K562 (cell line): ENCODE results near the gene SAMM50. TPM values are rescaled to one million over a fixed set of nuclear protein-coding genes. Genes with fewer than 3 reads are reported as not detected.

ENCODE experiments used
- ARID1B ChIP-seq: fragments of 450-650 bp; IDR thresholded peaks from 2 replicates; pipeline ENCODE4 v1.6.1; 2016; ENCODE audit warnings: antibody characterized with exemption, mild to moderate bottlenecking, inconsistent platforms
- ATF6 ChIP-seq: sonication (generic); formaldehyde crosslinking; IDR thresholded peaks from 2 replicates; pipeline ENCODE4 v1.4.0; 2020; ENCODE audit warnings: mild to moderate bottlenecking, missing genetic modification reagents
- CTCFL ChIP-seq: IDR thresholded peaks from 2 replicates; pipeline ENCODE4 v1.6.1; 2011; ENCODE audit warnings: borderline replicate concordance, low read depth, mild to moderate bottlenecking, moderate library complexity, low read length; ENCODE audit not compliant: insufficient read depth, poor library complexity, severe bottlenecking
- ELF1 ChIP-seq: fragments of 200-800 bp; sonication (Bioruptor generic); IDR thresholded peaks from 2 replicates; pipeline ENCODE4 v1.6.1; 2016; ENCODE audit warnings: missing genetic modification characterization, missing compliant biosample characterization
- ELF2 ChIP-seq: fragments of 250-450 bp; sonication (Bioruptor Pico); IDR thresholded peaks from 2 replicates; pipeline ENCODE4 v1.5.0; 2021; ENCODE audit warnings: mild to moderate bottlenecking
- ELK3 ChIP-seq: fragments of 450-650 bp; formaldehyde crosslinking; IDR thresholded peaks from 2 replicates; pipeline ENCODE4 v1.4.0; 2020; ENCODE audit warnings: mild to moderate bottlenecking
- FOS ChIP-seq: IDR thresholded peaks from 3 replicates; pipeline ENCODE4 v1.6.1; 2011; ENCODE audit not compliant: insufficient read length; ENCODE audit errors: extremely low read depth
- HCFC1 ChIP-seq: IDR thresholded peaks from 2 replicates; pipeline ENCODE4 v1.6.1; 2012; ENCODE audit warnings: low read depth, low read length, improper control_type of control experiment
- JUNB ChIP-seq: fragments of 450-650 bp; formaldehyde crosslinking; conservative IDR thresholded peaks from 2 replicates; pipeline ENCODE4 v1.4.0; 2020; ENCODE audit warnings: mild to moderate bottlenecking
- MEIS2 ChIP-seq: fragments of 450-650 bp; IDR thresholded peaks from 2 replicates; pipeline ENCODE4 v1.6.1; 2014; ENCODE audit warnings: mild to moderate bottlenecking; ENCODE audit not compliant: partially characterized antibody
- NR2C2 ChIP-seq, 2 experiments: fragments of 200-800 bp in 1 of 2; sonication (Bioruptor generic) in 1 of 2; sonication (generic) in 1 of 2; formaldehyde crosslinking in 1 of 2; IDR thresholded peaks; 2 replicates each; pipeline versions ENCODE4 v1.6.1 to v1.8.0; 2016 to 2022; ENCODE audit warnings: mild to moderate bottlenecking in 1 of 2, missing compliant biosample characterization in 1 of 2, missing genetic modification characterization in 1 of 2, missing genetic modification reagents in 1 of 2
- RFX1 ChIP-seq: fragments of 450-650 bp; IDR thresholded peaks from 2 replicates; pipeline ENCODE4 v1.6.1; 2016; ENCODE audit warnings: mild to moderate bottlenecking, moderate library complexity
- SOX6 ChIP-seq: fragments of 450-650 bp; IDR thresholded peaks from 2 replicates; pipeline ENCODE4 v1.6.1; 2014; ENCODE audit warnings: mild to moderate bottlenecking
- TRIM28 ChIP-seq: fragments of 450-650 bp; IDR thresholded peaks from 2 replicates; pipeline ENCODE4 v1.6.1; 2017
- ZBTB1 ChIP-seq: sonication (generic); formaldehyde crosslinking; IDR thresholded peaks from 2 replicates; pipeline ENCODE4 v1.8.1; 2023; ENCODE audit warnings: missing genetic modification reagents, low read depth, mild to moderate bottlenecking, borderline replicate concordance
- ZBTB8A ChIP-seq: fragments of 450-650 bp; IDR thresholded peaks from 2 replicates; pipeline ENCODE4 v1.6.1; 2018; ENCODE audit warnings: mild to moderate bottlenecking, moderate library complexity; ENCODE audit not compliant: partially characterized antibody
- ZNF311 ChIP-seq: fragments of 250-450 bp; sonication (Bioruptor Pico); IDR thresholded peaks from 2 replicates; pipeline ENCODE4 v1.4.0; 2020; ENCODE audit warnings: mild to moderate bottlenecking, moderate library complexity
- ZNF764 ChIP-seq: fragments of 250-450 bp; sonication (Bioruptor Pico); IDR thresholded peaks from 2 replicates; pipeline ENCODE4 v1.4.0; 2020; ENCODE audit warnings: low read depth, mild to moderate bottlenecking, moderate library complexity
- polyA plus RNA-seq, 8 experiments: library from polyadenylated mRNA; depleted of rRNA in 4 of 8; stranded (reverse) in 5 of 8; unstranded in 3 of 8; fragments of >200 nt; fragmentation: Nextera tagmentation in 2 of 8; fragmentation: Illumina TruSeq in 1 of 8; extraction: Ambion mirVana in 2 of 8; extraction: Trizol in 1 of 8; gene quantifications; 2 replicates each; pipeline versions ENCODE4 v1.2.1 to v1.2.3, GENCODE V29; 2011 to 2014; ENCODE audit warnings: inconsistent platforms in 1 of 8, missing spikeins in 1 of 8
- total RNA-seq, 7 experiments: library from RNA; depleted of rRNA in 6 of 7; stranded (reverse); fragments of >200 nt in 6 of 7; fragmentation: Illumina TruSeq in 2 of 7; extraction: Trizol in 2 of 7; gene quantifications; 2 replicates each; pipeline versions ENCODE4 v1.2.1 to v1.2.3, GENCODE V29; 2011 to 2021; ENCODE audit warnings: low replicate concordance in 1 of 7
- TF ChIP-seq, protein P1 (sequence below): sonication (generic); formaldehyde crosslinking; IDR thresholded peaks from 2 replicates; pipeline ENCODE4 v1.5.0; 2020; ENCODE audit warnings: missing genetic modification reagents
- TF ChIP-seq, protein P2 (sequence below), 3 experiments: fragments of 200-800 bp in 1 of 3; sonication (Bioruptor generic) in 1 of 3; sonication (generic) in 1 of 3; formaldehyde crosslinking in 1 of 3; IDR thresholded peaks; 2 replicates each; pipeline versions ENCODE4 v1.6.1 to v1.8.0; 2016 to 2022; ENCODE audit warnings: mild to moderate bottlenecking in 2 of 3, missing compliant biosample characterization in 2 of 3, missing genetic modification characterization in 2 of 3, missing genetic modification reagents in 1 of 3

Gene SAMM50
- total and polyA plus RNA-seq, 9 of the 15 experiments (the other 6 are each of a cell fraction or from before 2014, with no cell fraction given): 14.6 to 49.3 (median 38.1) TPM

DNA sequence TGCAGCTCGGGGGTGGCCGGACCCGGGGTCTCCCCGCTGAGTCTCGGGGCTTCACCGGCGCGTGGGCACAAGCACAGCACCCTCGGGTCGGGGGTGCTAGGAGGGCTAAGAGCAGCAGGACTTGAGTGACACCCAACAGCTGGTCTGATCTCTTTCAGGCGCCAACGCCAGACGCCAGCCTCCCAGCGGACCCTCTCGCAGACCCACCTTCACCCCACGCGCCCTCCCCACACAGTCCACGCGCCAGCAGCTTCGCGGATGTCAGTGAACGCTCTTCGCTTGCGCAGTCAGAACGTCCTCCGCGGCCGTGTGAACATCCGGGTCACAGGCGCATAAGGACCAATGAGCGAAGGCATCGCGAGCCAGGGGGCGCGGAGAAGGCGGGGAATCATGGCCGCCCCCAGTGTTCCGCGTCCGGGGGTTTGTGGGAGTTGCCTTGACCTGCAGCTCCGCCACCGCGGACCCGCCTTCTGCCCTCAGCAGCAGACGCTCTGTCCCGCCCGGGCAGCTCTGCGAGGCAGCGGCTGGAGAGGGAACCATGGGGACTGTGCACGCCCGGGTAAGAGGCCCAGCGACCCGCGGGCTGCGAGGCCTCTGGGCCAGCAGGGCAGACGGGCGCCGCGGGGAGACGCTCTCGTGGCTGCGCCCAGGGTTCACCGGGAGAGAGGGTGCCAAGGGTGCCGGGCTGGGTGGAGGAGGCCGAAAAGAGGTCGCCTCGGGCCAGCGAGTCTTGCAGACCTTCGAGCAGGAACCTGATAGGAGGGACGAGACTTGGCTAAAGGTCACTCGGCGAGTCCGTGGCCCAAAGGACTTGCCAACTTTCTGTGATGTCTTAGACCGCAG lies at the start of gene SAMM50 (continued):
- TF ChIP-seq ZNF311 (CRISPR knock-in tag): no peak
- no peak for TF ChIP-seq ELF2 (CRISPR knock-in tag)
- no peak for TF ChIP-seq CTCFL
- TF ChIP-seq, protein P1, sequence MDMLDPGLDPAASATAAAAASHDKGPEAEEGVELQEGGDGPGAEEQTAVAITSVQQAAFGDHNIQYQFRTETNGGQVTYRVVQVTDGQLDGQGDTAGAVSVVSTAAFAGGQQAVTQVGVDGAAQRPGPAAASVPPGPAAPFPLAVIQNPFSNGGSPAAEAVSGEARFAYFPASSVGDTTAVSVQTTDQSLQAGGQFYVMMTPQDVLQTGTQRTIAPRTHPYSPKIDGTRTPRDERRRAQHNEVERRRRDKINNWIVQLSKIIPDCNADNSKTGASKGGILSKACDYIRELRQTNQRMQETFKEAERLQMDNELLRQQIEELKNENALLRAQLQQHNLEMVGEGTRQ (CRISPR knock-in tag): peak; percentile 66
- no peak for TF ChIP-seq ARID1B
- peak; percentile 8 for TF ChIP-seq MEIS2
- no peak for TF ChIP-seq SOX6
- TF ChIP-seq HCFC1: peak; percentile 70
- TF ChIP-seq ZBTB8A: no peak
- no peak for TF ChIP-seq TRIM28
- TF ChIP-seq RFX1: no peak
- TF ChIP-seq ATF6 (CRISPR knock-in tag): no peak
- peak; percentile 90 for TF ChIP-seq NR2C2 (CRISPR knock-in tag; IDR thresholded peaks at IDR 0.05)
- TF ChIP-seq NR2C2 (tag; IDR thresholded peaks at IDR 0.05): peak; percentile 99
- TF ChIP-seq ZBTB1 (CRISPR knock-in tag): no peak
- no peak for TF ChIP-seq ZNF764
- no peak for TF ChIP-seq ELF1 (tag)
- peak; percentile 3 for TF ChIP-seq FOS
- no peak for TF ChIP-seq ELK3 (CRISPR knock-in tag)
- no peak for TF ChIP-seq JUNB (CRISPR knock-in tag)
- TF ChIP-seq, protein P2, sequence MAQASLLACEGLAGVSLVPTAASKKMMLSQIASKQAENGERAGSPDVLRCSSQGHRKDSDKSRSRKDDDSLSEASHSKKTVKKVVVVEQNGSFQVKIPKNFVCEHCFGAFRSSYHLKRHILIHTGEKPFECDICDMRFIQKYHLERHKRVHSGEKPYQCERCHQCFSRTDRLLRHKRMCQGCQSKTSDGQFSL (CRISPR knock-in tag; IDR thresholded peaks at IDR 0.05): no peak
- TF ChIP-seq, protein P2 (tag; IDR thresholded peaks at IDR 0.05): no peak
